Activated CD8-positive, alpha-beta memory T cell treated with anti-CD3 and anti-CD28 coated beads, Interleukin-2, amount 50 U/mL, for 1 hour (primary cell): ENCODE data around the gene TBX10.
"Not testable (repeated sequence)": the region's sequence is repeated elsewhere in the genome, so short reads cannot be mapped to it uniquely, and the experiment has no call there.

Experiments used
- DNase-seq: peaks from one replicate; pipeline ENCODE4 v3.0.0-alpha.2; 2020; ENCODE audit errors: extremely low read depth

TBX10 gene

DNA sequence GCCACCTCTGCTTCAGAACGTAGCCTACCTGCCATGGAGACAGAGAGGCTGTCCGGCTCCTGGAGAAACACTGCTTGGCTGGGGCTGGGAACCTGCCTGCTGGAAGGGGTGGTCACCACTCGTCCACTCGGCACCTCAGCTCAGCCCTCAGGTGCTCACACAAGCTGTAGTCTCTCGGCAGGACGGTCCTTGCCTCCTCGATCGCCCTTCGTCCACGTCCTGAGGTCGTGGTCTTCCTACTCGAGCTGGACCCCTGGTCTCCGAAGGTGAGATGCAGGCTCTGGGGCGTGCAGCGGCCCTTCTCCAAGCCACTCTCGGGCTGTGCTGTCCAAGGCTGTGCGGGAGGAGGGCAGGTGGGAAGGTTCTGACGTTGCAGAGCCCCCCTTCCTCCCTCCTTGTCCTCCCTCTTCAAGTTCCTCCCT lies at the start of gene TBX10:
Gene TBX10 (minus strand): TSS at position 326 of the 422 bp plus-strand sequence. CDS start 291 bp downstream, at position 35.
- DNase-seq, result no peak

DNA sequence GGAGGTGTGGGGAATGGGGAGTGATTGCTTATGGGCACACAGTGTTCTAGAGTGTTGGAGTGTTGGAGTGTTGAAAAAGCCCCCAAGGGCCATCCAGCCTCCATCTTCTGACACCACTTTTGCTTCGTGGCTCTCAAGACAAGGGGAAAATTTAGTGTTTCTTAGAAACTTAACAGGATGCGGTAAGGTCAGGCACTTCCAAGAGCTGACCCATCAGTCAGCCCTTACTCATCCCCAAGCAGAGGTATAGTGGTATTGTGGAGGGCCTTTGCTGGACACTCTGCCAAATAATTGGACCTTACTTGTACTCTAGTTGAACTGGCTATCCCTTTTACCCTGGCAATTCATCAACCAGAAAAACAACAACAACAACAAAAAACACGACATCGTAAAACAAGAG lies 49.6 kb upstream of the TBX10 start:
- no peak for DNase-seq

- DNase-seq, result no peak
These were observed 48.4 kb upstream of the TBX10 start for GRCh38 chr11:67687986-67688385.

GRCh38 chr11:67685641-67686332 lies 46.2 kb upstream of the TBX10 start:
- DNase-seq, result not testable (repeated sequence)

DNA sequence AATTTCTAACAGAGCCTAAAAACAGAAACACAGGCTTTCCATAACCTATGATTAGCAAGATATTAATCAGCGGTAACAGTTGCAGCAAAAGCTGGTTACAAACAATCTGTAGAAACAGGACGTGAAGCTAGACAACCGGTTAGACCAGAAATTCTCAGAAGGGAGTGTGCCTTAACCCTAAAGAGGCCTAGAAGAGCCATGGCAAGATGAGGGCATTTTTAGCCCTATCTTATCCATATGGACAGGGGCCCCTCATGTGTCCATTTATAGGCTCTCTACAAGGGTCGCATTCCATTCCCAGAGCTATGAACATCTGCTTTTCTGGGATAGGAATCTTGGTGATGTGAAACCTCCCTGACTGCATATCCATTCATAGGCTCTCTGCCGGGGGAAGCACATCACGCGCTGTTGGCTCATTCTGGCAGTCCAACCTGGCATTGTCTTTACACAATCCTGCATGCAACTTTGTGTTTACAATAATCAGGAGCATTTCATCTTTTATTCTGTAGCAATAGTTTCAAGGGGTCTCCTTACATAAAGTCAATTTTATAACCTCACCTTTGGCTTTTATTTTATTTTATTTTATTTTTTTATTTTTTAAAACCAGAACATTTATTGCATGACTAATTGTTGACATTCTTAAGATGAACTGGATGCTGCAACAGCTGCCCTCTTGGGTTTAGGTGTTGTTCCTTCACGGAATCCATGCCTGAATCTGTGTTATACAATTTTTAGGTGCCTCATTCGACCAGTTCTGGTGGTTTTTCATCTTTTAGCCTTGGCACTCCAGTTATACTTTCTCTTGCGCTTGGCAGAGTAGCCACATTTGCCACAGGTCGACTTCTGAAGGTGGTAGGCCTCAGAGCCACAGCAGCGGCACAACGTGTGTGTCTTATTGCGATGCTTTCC lies 42.8 kb upstream of the TBX10 start:
- DNase-seq, result not testable (repeated sequence)

- no peak for DNase-seq
These were observed 41.3 kb upstream of the TBX10 start for GRCh38 chr11:67680696-67681470.

DNA sequence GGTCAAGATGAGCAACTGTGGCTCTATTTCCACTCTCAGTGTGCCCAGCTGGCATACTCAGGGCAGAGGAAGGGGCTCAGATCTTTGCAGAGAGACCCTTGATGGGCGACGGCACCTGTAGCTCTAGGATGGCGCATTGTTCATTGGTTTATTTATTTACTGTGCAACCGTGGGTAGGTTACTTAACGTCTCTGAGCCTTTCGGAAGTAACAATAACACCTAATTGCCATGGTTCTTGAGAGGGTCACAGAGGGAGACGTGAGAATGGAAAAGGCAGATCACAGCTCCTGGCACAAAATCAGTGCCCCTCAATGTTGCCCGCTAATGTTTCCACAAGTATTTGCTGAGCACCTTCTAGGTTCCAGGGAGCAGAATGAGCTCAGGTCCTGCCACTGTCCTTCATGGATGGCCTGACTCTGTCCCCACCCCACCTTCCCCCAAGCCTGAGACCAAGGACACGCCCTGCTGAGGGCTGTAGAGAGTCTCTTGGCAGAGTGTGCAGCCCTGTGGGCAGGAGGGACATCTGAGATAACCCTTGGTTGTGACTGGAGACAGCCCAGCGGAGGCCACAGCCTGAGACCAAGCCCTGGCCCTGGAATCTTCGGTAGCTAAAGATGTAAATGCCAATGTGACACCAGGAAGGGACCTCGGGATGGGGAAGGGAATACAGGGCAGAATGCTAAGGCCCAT lies 35.6 kb upstream of the TBX10 start:
- no peak for DNase-seq

DNA sequence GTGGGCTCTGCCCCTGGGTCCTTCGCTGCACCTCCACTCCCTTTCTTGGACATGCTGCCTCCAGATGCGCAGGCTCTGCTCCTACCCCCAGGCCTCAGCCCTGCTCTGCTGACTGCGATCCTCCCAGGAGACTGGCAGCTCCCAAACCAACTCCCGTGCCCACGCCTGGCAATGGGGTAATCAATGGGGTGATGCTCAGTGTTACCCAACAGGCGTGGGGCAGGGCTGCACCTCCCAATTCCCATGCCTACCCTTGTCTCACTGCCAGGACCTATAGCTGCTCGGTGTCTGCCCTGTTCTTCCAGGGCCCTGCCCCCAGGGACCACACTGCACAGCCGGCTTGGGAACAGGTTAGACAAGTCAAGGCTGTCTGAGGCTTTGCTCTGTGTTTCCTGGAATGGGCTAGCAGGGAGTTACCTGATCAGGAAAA lies 34.9 kb upstream of the TBX10 start, which contains the start of gene ALDH3B2:
Gene ALDH3B2 (minus strand): TSS at position 182 of the 430 bp plus-strand sequence. CDS start 7,688 bp downstream, outside the sequence.
- DNase-seq, result no peak

DNA sequence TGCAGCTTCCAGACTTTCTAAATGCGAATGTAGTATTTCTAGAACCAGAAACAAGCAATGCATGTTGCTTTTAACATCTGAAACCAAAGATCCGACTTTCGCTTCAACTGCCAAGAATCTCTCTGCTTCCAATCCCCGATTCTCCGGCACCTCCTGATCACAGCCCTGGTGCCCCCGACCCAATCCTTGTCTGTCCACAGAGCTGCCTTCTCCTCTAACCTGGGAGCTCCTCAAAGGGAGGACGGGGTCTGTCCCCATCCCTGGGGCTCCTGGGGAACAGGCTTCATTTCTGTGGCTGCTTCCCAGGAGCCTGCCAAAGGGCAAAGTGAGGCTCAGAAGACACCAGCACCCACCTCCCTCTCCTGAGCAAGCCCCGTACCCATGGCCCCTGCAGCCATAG lies 34.3 kb upstream of the TBX10 start:
- no peak for DNase-seq

GRCh38 chr11:67673358-67673757 lies 33.8 kb upstream of the TBX10 start:
- no peak for DNase-seq

DNA sequence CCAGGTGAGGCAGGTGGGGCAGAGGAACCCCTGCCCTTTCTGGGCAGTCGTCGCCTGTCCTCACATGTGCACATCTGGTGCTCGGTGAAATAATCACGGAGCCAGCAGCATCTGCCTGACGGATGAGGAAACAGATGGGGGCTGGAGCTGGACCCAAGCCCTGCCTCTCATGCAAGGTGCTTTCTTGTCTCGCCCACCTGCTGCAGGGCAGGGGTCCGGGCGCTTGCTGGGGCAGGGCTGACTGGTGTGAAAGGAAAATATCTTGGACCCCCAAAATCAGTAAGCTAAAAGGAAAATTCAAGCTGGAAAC lies 31.6 kb upstream of the TBX10 start:
- DNase-seq, result no peak

GRCh38 chr11:67670316-67671210 lies 31.0 kb upstream of the TBX10 start:
- no peak for DNase-seq

- no peak for DNase-seq
These were observed 28.6 kb upstream of the TBX10 start for GRCh38 chr11:67668192-67668551.

- DNase-seq, result no peak
These were observed 28.1 kb upstream of the TBX10 start for GRCh38 chr11:67667490-67668191.

- no peak for DNase-seq
These were observed 27.3 kb upstream of the TBX10 start for GRCh38 chr11:67666676-67667489.

DNA sequence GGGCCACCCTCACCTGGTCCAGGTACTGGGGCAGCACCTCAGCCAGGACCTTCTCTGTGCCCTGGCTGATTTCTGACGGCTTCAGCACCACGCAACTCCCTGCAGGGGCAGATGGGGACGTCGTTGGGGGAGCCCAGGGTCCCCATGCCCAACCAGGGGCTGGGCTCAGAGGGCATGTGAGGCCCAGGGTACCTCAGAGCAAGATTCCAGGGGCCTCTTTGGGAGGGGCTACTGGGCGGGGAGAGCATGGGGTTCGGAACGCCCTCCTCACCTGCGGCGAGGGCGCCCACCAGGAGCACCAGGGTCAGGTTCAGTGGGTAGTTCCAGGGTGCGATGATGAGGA lies 26.7 kb upstream of the TBX10 start:
- no peak for DNase-seq

- no peak for DNase-seq
These were observed 26.2 kb upstream of the TBX10 start for GRCh38 chr11:67665541-67666302.
